Head of caudate nucleus (tissue), 42 donors: ENCODE measurements around the gene ZDHHC8.
"Not testable (repeated sequence)": the region's sequence is repeated elsewhere in the genome, so short reads cannot be mapped to it uniquely, and the experiment has no call there.

Experiments
- DNase-seq, 42 donors: peaks; one replicate each; pipeline versions ENCODE4 v3.0.0 to v3.0.0-alpha.2; 2020 to 2021; ENCODE audit warnings: mixed read lengths in 7 of 42
- intact Hi-C: fragments of 100-400 bp; cut with DNase I; formaldehyde crosslinking; loops from one replicate; pipeline ENCODE4 v1.15.0; 2022

The ZDHHC8 gene

GRCh38 chr22:20149257-20150250, 17.9 kb downstream of the ZDHHC8 start:
- DNase-seq, result no peak
- intact Hi-C loops, result no loop called here

- intact Hi-C loops, result no loop called here
- DNase-seq, result no peak
These were observed 19.0 kb downstream of the ZDHHC8 start, which contains the start of gene CCDC188 for GRCh38 chr22:20150381-20151275. Gene CCDC188, minus strand, starts transcription at chr22:20151055. Its CDS starts 69 bp downstream, at chr22:20150986.

GRCh38 chr22:20151276-20151588, 19.6 kb downstream of the ZDHHC8 start:
- intact Hi-C loops, result no loop called here
- DNase-seq, result no peak

GRCh38 chr22:20152464-20152890, 20.9 kb downstream of the ZDHHC8 start:
- no peak for DNase-seq
- intact Hi-C loops, result no loop called here

GRCh38 chr22:20153945-20154344, 22.3 kb downstream of the ZDHHC8 start:
- intact Hi-C loops, result no loop called here
- DNase-seq, result no peak

GRCh38 chr22:20154602-20155187, 23.1 kb downstream of the ZDHHC8 start:
- DNase-seq, result no peak
- intact Hi-C loops, result loop anchor here (5.0 kb wide), 2 partner anchors 113 to 133 kb away; partner anchors contain the start of gene RTN4R

GRCh38 chr22:20155330-20156041, 23.9 kb downstream of the ZDHHC8 start:
- DNase-seq, result peak; percentile 40 to 87 (median 71)
- intact Hi-C loops, result loop anchor here (5.0 kb wide), 2 partner anchors 112 to 132 kb away; partner anchors contain the start of gene RTN4R

- intact Hi-C loops, result loop anchor here (5.0 kb wide), 2 partner anchors 111 to 131 kb away; partner anchors contain the start of gene RTN4R
- no peak for DNase-seq
These were observed 24.4 kb downstream of the ZDHHC8 start for GRCh38 chr22:20156042-20156389.

- peak; percentile 61 to 97 (median 90) for DNase-seq
- intact Hi-C loops, result loop anchor here (5.0 kb wide), 2 partner anchors 110 to 130 kb away; partner anchors contain the start of gene RTN4R
These were observed 25.2 kb downstream of the ZDHHC8 start for GRCh38 chr22:20156611-20157429.

- DNase-seq, result no peak
- intact Hi-C loops, result loop anchor here (5.0 kb wide), 2 partner anchors 110 to 130 kb away; partner anchors contain the start of gene RTN4R
These were observed 26.0 kb downstream of the ZDHHC8 start for GRCh38 chr22:20157430-20158183.

- no peak for DNase-seq
- intact Hi-C loops, result loop anchor here (5.0 kb wide), 2 partner anchors 109 to 129 kb away; partner anchors contain the start of gene RTN4R
These were observed 26.9 kb downstream of the ZDHHC8 start for GRCh38 chr22:20158391-20159036.

- intact Hi-C loops, result loop anchor here (5.0 kb wide), 2 partner anchors 108 to 128 kb away; partner anchors contain the start of gene RTN4R
- no peak for DNase-seq
These were observed 27.5 kb downstream of the ZDHHC8 start for GRCh38 chr22:20159076-20159475.

- intact Hi-C loops, result loop anchor here (5.0 kb wide), 2 partner anchors 108 to 128 kb away; partner anchors contain the start of gene RTN4R
- not testable (repeated sequence) for DNase-seq
These were observed 27.9 kb downstream of the ZDHHC8 start for GRCh38 chr22:20159531-20159930.

GRCh38 chr22:20160041-20160440, 28.4 kb downstream of the ZDHHC8 start:
- intact Hi-C loops, result loop anchor here (10.0 kb wide), 1 partner anchor 55 kb away; no protein-coding TSS in a partner anchor
- DNase-seq, result no peak

GRCh38 chr22:20164863-20165262, 33.3 kb downstream of the ZDHHC8 start:
- intact Hi-C loops, result loop anchor here (10.0 kb wide), 1 partner anchor 50 kb away; no protein-coding TSS in a partner anchor
- no peak for DNase-seq

GRCh38 chr22:20165421-20165820, 33.8 kb downstream of the ZDHHC8 start:
- no peak for DNase-seq
- intact Hi-C loops, result loop anchor here (10.0 kb wide), 1 partner anchor 49 kb away; no protein-coding TSS in a partner anchor
